Natural killer cell (primary cell): ENCODE measurements around the gene PPME1. TPM values are rescaled to one million over a fixed set of nuclear protein-coding genes. Genes with fewer than 3 reads are reported as not detected.

ENCODE experiments used
- ATAC-seq, 3 donors: fragments of 150-1000 bp in 2 of 3; fragments of 200-7000 bp in 1 of 3; cut with Tn5 transposase; 1 replicate in 1 of 3; 2 replicates in 2 of 3; pipeline ENCODE4 v1.10.0; 2021; ENCODE audit warnings: mild to moderate bottlenecking in 2 of 3, moderate library complexity in 2 of 3
- DNase-seq, 2 donors: peaks; one replicate each; pipeline versions ENCODE4 v3.0.0 to v3.0.0-alpha.2; 2013 to 2021; ENCODE audit warnings: mixed read lengths in 1 of 2
- H3K27ac ChIP-seq: one replicate; pipeline ENCODE4 v1.5.1; 2013; ENCODE audit warnings: mild to moderate bottlenecking, low read length
- H3K27me3 ChIP-seq: one replicate; pipeline ENCODE4 v1.6.1; 2013; ENCODE audit warnings: low read length; ENCODE audit not compliant: control insufficient read depth, insufficient read depth
- H3K36me3 ChIP-seq: one replicate; pipeline ENCODE4 v1.6.1; 2013; ENCODE audit warnings: low read length; ENCODE audit not compliant: control insufficient read depth, insufficient read depth
- H3K4me1 ChIP-seq: one replicate; pipeline ENCODE4 v1.6.1; 2013; ENCODE audit warnings: low read length; ENCODE audit not compliant: control insufficient read depth, insufficient read depth
- H3K4me3 ChIP-seq: one replicate; pipeline ENCODE4 v1.5.1; 2013; ENCODE audit warnings: low read length
- H3K9me3 ChIP-seq: one replicate; pipeline ENCODE4 v1.6.1; 2013; ENCODE audit warnings: low read length; ENCODE audit not compliant: control insufficient read depth, insufficient read depth
- H3K27ac Mint-ChIP-seq, 2 donors: one replicate each; pipeline ENCODE4 v1.8.0; 2022; ENCODE audit warnings: mild to moderate bottlenecking in 2 of 2, mixed read lengths in 2 of 2, moderate library complexity in 1 of 2
- H3K27me3 Mint-ChIP-seq, 2 donors: one replicate each; pipeline ENCODE4 v1.8.0; 2022; ENCODE audit warnings: low read depth in 2 of 2, mixed read lengths in 2 of 2
- H3K36me3 Mint-ChIP-seq: one replicate; pipeline ENCODE4 v1.8.0; 2022; ENCODE audit warnings: mixed read lengths
- H3K4me1 Mint-ChIP-seq, 2 donors: one replicate each; pipeline ENCODE4 v1.8.0; 2022; ENCODE audit warnings: mixed read lengths in 2 of 2
- H3K4me3 Mint-ChIP-seq: one replicate; pipeline ENCODE4 v1.8.0; 2022; ENCODE audit warnings: mild to moderate bottlenecking, moderate library complexity, mixed read lengths
- H3K9me3 Mint-ChIP-seq, 2 donors: one replicate each; pipeline ENCODE4 v1.8.0; 2022; ENCODE audit warnings: mixed read lengths in 2 of 2
- CTCF ChIP-seq: fragments of 200-600 bp; IDR thresholded peaks from one replicate; pipeline ENCODE4 v1.8.0; 2022; ENCODE audit warnings: antibody characterized with exemption
- WGBS: methylation state at CpG from one replicate; pipeline ENCODE4 v1.1.7; 2013; ENCODE audit warnings: missing lambda C conversion rate; ENCODE audit not compliant: insufficient coverage; 5-methylcytosine and 5-hydroxymethylcytosine counted together
- intact Hi-C: fragments of 100-400 bp; cut with micrococcal nuclease; formaldehyde crosslinking; loops from one replicate; pipeline ENCODE4 v1.14.2; 2022
- total RNA-seq, 4 donors: library from RNA; stranded (reverse); fragments of 120-200 nt in 1 of 4; gene quantifications; one replicate each; pipeline versions ENCODE4 v1.2.3 to v1.2.4, GENCODE V29; 2013 to 2022

Gene PPME1
- total RNA-seq, 3 donors from 2014 or later (not counting 1 experiment from before 2014, with no cell fraction given), result 15.6 to 18.5 (median 16.9) TPM

DNA sequence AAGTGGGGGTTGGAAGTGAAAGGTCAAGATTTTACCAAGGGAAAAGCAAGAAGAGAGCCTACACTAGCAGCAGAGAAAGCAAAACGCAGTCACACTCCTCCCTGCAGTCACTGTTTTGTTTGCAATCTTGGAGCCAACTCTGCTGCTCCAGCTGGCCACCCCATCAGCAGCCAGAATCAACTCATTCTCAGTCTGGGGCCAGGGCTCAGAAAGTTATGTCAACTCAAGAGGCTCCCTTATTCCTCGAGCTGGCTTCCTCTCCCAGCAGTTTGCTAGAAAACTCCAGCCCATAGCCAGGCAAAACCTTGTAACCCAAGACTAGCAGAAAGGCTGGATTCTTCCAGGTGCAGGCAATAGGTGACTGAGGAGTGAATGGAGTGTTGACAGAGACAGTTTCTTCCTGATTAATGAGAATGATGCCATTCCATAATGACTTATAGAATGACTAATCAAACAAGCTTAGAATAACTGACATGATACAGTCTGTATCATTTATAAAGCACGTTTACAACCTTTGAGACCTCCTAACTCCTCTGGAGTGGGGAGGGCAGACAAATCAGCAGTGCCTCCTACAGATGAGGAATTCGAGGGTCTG, 87.0 kb downstream of the PPME1 start:
- no peak for TF ChIP-seq CTCF
- Histone ChIP-seq H3K36me3 (peaks cover 5% of the 10 kb centered on the region), H3K4me3 (no peak overlapping the region), H3K27me3 (no peaks in the 10 kb centered on the region), H3K4me1 (no peaks in the 10 kb centered on the region), H3K9me3 (no peaks in the 10 kb centered on the region), H3K27ac (no peak overlapping the region)
- Mint-ChIP-seq H3K27me3 (peaks cover 5 to 7% of the 10 kb centered on the region in 2 donors), H3K4me3 (no peak overlapping the region), H3K4me1 (no peaks in the 10 kb centered on the region), H3K9me3 (no peaks in the 10 kb centered on the region), H3K27ac (no peak overlapping the region), H3K36me3 (peaks cover 7% of the 10 kb centered on the region)
- no peak for ATAC-seq
- 91% methylated on average over 4 of the region's 4 CpGs for WGBS
- DNase-seq, result no peak
- intact Hi-C loops, result no loop called here

DNA sequence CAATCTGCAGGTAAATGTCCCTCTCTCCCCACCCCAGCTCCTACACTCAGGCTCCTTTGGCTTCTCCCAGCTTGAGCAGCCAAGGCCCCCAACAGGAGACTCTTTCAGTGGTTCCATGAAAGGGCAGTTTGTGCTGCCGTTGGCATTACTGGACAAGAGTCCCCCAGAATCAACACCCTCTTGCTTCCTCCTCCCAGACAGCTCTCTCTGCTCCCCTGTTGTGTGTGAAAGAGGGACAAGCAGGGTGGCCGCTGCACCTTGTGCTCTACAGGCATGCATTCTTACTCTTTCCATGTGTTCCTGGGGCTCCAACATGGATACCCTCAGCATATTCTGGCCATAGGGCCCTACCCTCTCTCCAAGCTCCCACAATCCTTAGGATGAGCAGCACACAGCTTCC, 91.6 kb downstream of the PPME1 start:
- peaks cover 12 to 15% of the 10 kb centered on the region in 2 donors for H3K27me3 Mint-ChIP-seq
- ATAC-seq (no peak), DNase-seq (no peak)
- no peaks in the 10 kb centered on the region for H3K36me3 ChIP-seq
- no peak overlapping the region for H3K4me3 Mint-ChIP-seq
- H3K9me3 ChIP-seq, result no peaks in the 10 kb centered on the region
- no peaks in the 10 kb centered on the region for H3K36me3 Mint-ChIP-seq
- H3K4me1 ChIP-seq, result no peaks in the 10 kb centered on the region
- intact Hi-C loops, result no loop called here
- H3K9me3 Mint-ChIP-seq, result no peaks in the 10 kb centered on the region
- no peak overlapping the region for H3K4me3 ChIP-seq
- no peak overlapping the region for H3K27ac ChIP-seq
- no peak overlapping the region for H3K27ac Mint-ChIP-seq
- no peak for TF ChIP-seq CTCF
- H3K4me1 Mint-ChIP-seq, result no peaks in the 10 kb centered on the region
- WGBS, result 92% methylated on average over 2 of the region's 2 CpGs
- no peaks in the 10 kb centered on the region for H3K27me3 ChIP-seq

DNA sequence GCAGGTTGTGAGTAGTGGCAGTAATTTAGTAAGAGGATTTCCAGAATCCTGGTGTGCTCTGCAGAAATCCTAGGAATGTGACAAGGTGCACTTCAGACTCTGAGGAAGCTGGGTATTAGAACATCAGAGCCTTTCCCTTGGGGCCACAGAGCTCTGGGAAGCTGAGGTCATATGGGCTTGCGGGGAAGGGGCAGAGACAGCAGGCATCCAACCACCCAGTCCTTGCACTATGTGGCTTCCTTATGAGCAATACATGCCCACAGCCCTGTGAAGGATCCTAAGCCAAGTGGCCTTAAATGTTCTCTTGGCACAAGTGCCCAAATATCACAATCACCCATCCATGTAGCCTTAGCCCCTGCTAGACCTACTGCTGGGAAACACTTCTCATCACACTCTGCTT, 94.2 kb downstream of the PPME1 start:
- Histone ChIP-seq H3K9me3 (no peaks in the 10 kb centered on the region), H3K27me3 (no peaks in the 10 kb centered on the region), H3K36me3 (no peaks in the 10 kb centered on the region), H3K4me3 (no peak overlapping the region), H3K4me1 (no peaks in the 10 kb centered on the region), H3K27ac (no peak overlapping the region)
- Mint-ChIP-seq H3K9me3 (no peaks in the 10 kb centered on the region), H3K4me3 (no peak overlapping the region), H3K36me3 (no peaks in the 10 kb centered on the region), H3K27me3 (peaks cover 14 to 21% of the 10 kb centered on the region in 2 donors), H3K4me1 (peaks cover 0 to 6% of the 10 kb centered on the region in 2 donors), H3K27ac (no peak overlapping the region)
- WGBS, result 100% methylated on average over 1 of the region's 1 CpG
- DNase-seq, result no peak
- intact Hi-C loops, result no loop called here
- TF ChIP-seq CTCF, result no peak
- ATAC-seq, result no peak

GRCh38 chr11:74267014-74267413, 95.9 kb downstream of the PPME1 start:
- H3K36me3 Mint-ChIP-seq, result no peaks in the 10 kb centered on the region
- no peak overlapping the region for H3K27ac Mint-ChIP-seq
- TF ChIP-seq CTCF, result no peak
- H3K27ac ChIP-seq, result no peak overlapping the region
- no peaks in the 10 kb centered on the region for H3K36me3 ChIP-seq
- intact Hi-C loops, result no loop called here
- no peaks in the 10 kb centered on the region for H3K9me3 ChIP-seq
- no peaks in the 10 kb centered on the region for H3K4me1 ChIP-seq
- 96% methylated on average over 6 of the region's 6 CpGs for WGBS
- no peaks in the 10 kb centered on the region for H3K9me3 Mint-ChIP-seq
- H3K27me3 ChIP-seq, result no peaks in the 10 kb centered on the region
- DNase-seq (no peak), ATAC-seq (no peak)
- H3K4me3 Mint-ChIP-seq, result no peak overlapping the region
- peaks cover 0 to 6% of the 10 kb centered on the region in 2 donors for H3K4me1 Mint-ChIP-seq
- peaks cover 16 to 38% of the 10 kb centered on the region in 2 donors for H3K27me3 Mint-ChIP-seq
- no peak overlapping the region for H3K4me3 ChIP-seq
